SK-N-SH (cell line): Measurements from ENCODE around the gene CRELD2. TPM values are rescaled to one million over a fixed set of nuclear protein-coding genes. Genes with fewer than 3 reads are reported as not detected.

Source experiments
- CTCF ChIA-PET: fragments of 300-600, 350-600 bp; formaldehyde crosslinking; extraction: SDS; loops from one replicate; lab custom pipeline; 2021; lab: Yijun Ruan, JAX
- POLR2A ChIA-PET: fragments of 350-600 bp; sonication (Branson Sonifier 250); formaldehyde crosslinking; extraction: SDS; loops from one replicate; lab custom pipeline; 2020; ENCODE audit warnings: antibody characterized with exemption, inconsistent platforms; lab: Yijun Ruan, JAX
- DNase-seq: peaks from one replicate; pipeline ENCODE4 v3.0.0; 2012
- H2AFZ ChIP-seq: fragments of 200-600 bp; sonication (generic); 2 replicates; pipeline ENCODE4 v1.8.1; 2016; ENCODE audit warnings: antibody characterized with exemption, mild to moderate bottlenecking, low read depth
- H3F3A ChIP-seq: fragments of 200-600 bp; sonication (generic); replicated peaks from 2 replicates; pipeline ENCODE3; 2016; ENCODE audit warnings: antibody characterized with exemption, mild to moderate bottlenecking; ENCODE audit not compliant: insufficient read depth
- H3K27ac ChIP-seq, 2 experiments: fragments of 200-500 bp in 1 of 2; fragments of 200-600 bp in 1 of 2; sonication (Bioruptor generic) in 1 of 2; sonication (generic), shearing (Covaris generic) in 1 of 2; 2 replicates each; pipeline versions ENCODE4 v1.5.1 to v1.6.1; 2014 to 2016; ENCODE audit warnings: low read depth in 2 of 2, inconsistent platforms in 1 of 2, low read length in 1 of 2, mild to moderate bottlenecking in 1 of 2, mixed read lengths in 1 of 2
- H3K27me3 ChIP-seq: fragments of 200-600 bp; sonication (generic), shearing (Covaris generic); 2 replicates; pipeline ENCODE4 v1.6.1; 2016; ENCODE audit warnings: mixed run types; ENCODE audit not compliant: insufficient read depth
- H3K36me3 ChIP-seq, 2 experiments: fragments of 200-500 bp in 1 of 2; fragments of 200-600 bp in 1 of 2; sonication (Bioruptor generic) in 1 of 2; sonication (generic) in 1 of 2; replicated peaks in 1 of 2; 2 replicates each; pipeline versions ENCODE3 to v1.5.1; 2014 to 2016; ENCODE audit warnings: low read length in 1 of 2, mild to moderate bottlenecking in 1 of 2; ENCODE audit not compliant: insufficient read depth in 2 of 2, control insufficient read depth in 1 of 2
- H3K4me1 ChIP-seq, 2 experiments: fragments of 200-500 bp in 1 of 2; fragments of 200-600 bp in 1 of 2; sonication (Bioruptor generic) in 1 of 2; sonication (generic), shearing (Covaris generic) in 1 of 2; 2 replicates each; pipeline versions ENCODE4 v1.5.1 to v1.6.1; 2014 to 2016; ENCODE audit warnings: low read depth in 1 of 2, low read length in 1 of 2, mixed run types in 1 of 2; ENCODE audit not compliant: insufficient read depth in 2 of 2, control insufficient read depth in 1 of 2
- H3K4me2 ChIP-seq: fragments of 200-600 bp; sonication (generic), shearing (Covaris generic); 2 replicates; pipeline ENCODE4 v1.6.1; 2017; ENCODE audit warnings: mixed run types
- H3K4me3 ChIP-seq, 2 experiments: fragments of 200-500 bp in 1 of 2; fragments of 200-600 bp in 1 of 2; sonication (Bioruptor generic) in 1 of 2; sonication (generic), shearing (Covaris generic) in 1 of 2; 2 replicates each; pipeline versions ENCODE4 v1.5.1 to v1.8.1; 2014 to 2016; ENCODE audit warnings: low read depth in 2 of 2, inconsistent platforms in 1 of 2, low read length in 1 of 2, mild to moderate bottlenecking in 1 of 2, mixed read lengths in 1 of 2, moderate library complexity in 1 of 2
- H3K79me2 ChIP-seq: fragments of 200-600 bp; sonication (generic); 2 replicates; pipeline ENCODE4 v1.8.1; 2017; ENCODE audit warnings: mild to moderate bottlenecking; ENCODE audit not compliant: insufficient read depth
- H3K9ac ChIP-seq: fragments of 200-600 bp; sonication (generic); 2 replicates; pipeline ENCODE4 v1.6.1; 2017; ENCODE audit warnings: mixed run types
- H3K9me2 ChIP-seq: fragments of 200-600 bp; sonication (generic); 2 replicates; pipeline ENCODE4 v1.6.1; 2017; ENCODE audit warnings: mixed run types
- H3K9me3 ChIP-seq: fragments of 200-600 bp; sonication (generic); 2 replicates; pipeline ENCODE4 v1.6.1; 2017; ENCODE audit warnings: mixed run types, mild to moderate bottlenecking, moderate library complexity
- H4K20me1 ChIP-seq: fragments of 200-600 bp; sonication (generic); 2 replicates; pipeline ENCODE4 v1.6.1; 2017; ENCODE audit warnings: mild to moderate bottlenecking, mixed run types; ENCODE audit not compliant: insufficient read depth
- EP300 ChIP-seq, 2 experiments: IDR thresholded peaks; 2 replicates each; pipeline versions ENCODE4 v1.4.0 to v1.6.1; 2012; ENCODE audit warnings: borderline replicate concordance in 1 of 2, low read depth in 1 of 2, low read length in 1 of 2
- EZH2phosphoT487 ChIP-seq: fragments of 200-600 bp; sonication (generic); IDR thresholded peaks from 2 replicates; pipeline ENCODE4 v1.6.1; 2017; ENCODE audit warnings: low read depth, mixed run types, mild to moderate bottlenecking, antibody characterized with exemption, moderate library complexity, borderline replicate concordance
- FOXJ3 ChIP-seq: sonication (generic); formaldehyde crosslinking; IDR thresholded peaks from 2 replicates; pipeline ENCODE4 v1.5.1; 2020; ENCODE audit warnings: mild to moderate bottlenecking, missing genetic modification reagents
- GABPA ChIP-seq: IDR thresholded peaks from 2 replicates; pipeline ENCODE4 v1.4.0; 2012; ENCODE audit warnings: low read depth, mild to moderate bottlenecking
- GATA2 ChIP-seq: sonication (generic); formaldehyde crosslinking; IDR thresholded peaks from 2 replicates; pipeline ENCODE4 v1.5.0; 2020; ENCODE audit warnings: mild to moderate bottlenecking, missing genetic modification reagents
- IRF3 ChIP-seq: fragments of 150-350 bp; IDR thresholded peaks from 2 replicates; pipeline ENCODE4 v1.6.1; 2016; ENCODE audit warnings: mild to moderate bottlenecking, low read depth, low read length
- JUND ChIP-seq: IDR thresholded peaks from 2 replicates; pipeline ENCODE4 v1.4.0; 2012
- MAX ChIP-seq: IDR thresholded peaks from 2 replicates; pipeline ENCODE4 v1.4.0; 2012; ENCODE audit warnings: low read depth
- MEF2A ChIP-seq: IDR thresholded peaks from 2 replicates; pipeline ENCODE4 v1.4.0; 2012; ENCODE audit warnings: low read depth, borderline replicate concordance
- MXI1 ChIP-seq: IDR thresholded peaks from 2 replicates; pipeline ENCODE4 v1.6.1; 2012; ENCODE audit warnings: mild to moderate bottlenecking, low read depth, low read length, improper control_type of control experiment
- NRF1 ChIP-seq: IDR thresholded peaks from 2 replicates; pipeline ENCODE4 v1.6.1; 2012; ENCODE audit warnings: low read depth, mild to moderate bottlenecking, low read length
- RCOR1 ChIP-seq: fragments of 150-350 bp; IDR thresholded peaks from 2 replicates; pipeline ENCODE4 v1.6.1; 2017; ENCODE audit warnings: antibody characterized with exemption, low read length
- REST ChIP-seq: IDR thresholded peaks from 2 replicates; pipeline ENCODE4 v1.6.1; 2012; ENCODE audit warnings: mild to moderate bottlenecking, low read depth, low read length, moderate library complexity
- RXRA ChIP-seq: IDR thresholded peaks from 2 replicates; pipeline ENCODE4 v1.4.0; 2012; ENCODE audit warnings: low read depth, mild to moderate bottlenecking, borderline replicate concordance
- TAF1 ChIP-seq: IDR thresholded peaks from 2 replicates; pipeline ENCODE4 v1.6.1; 2012; ENCODE audit warnings: low read depth, mild to moderate bottlenecking, low read length, moderate library complexity, borderline replicate concordance
- TEAD4 ChIP-seq: IDR thresholded peaks from 2 replicates; pipeline ENCODE4 v1.4.0; 2012; ENCODE audit warnings: mild to moderate bottlenecking, borderline replicate concordance; ENCODE audit not compliant: insufficient read depth
- USF1 ChIP-seq: IDR thresholded peaks from 2 replicates; pipeline ENCODE4 v1.4.0; 2012; ENCODE audit warnings: low read depth, borderline replicate concordance
- YY1 ChIP-seq: IDR thresholded peaks from 2 replicates; pipeline ENCODE4 v1.4.0; 2012; ENCODE audit warnings: low read depth, mild to moderate bottlenecking
- ZBTB33 ChIP-seq: IDR thresholded peaks from 2 replicates; pipeline ENCODE4 v1.4.0; 2012; ENCODE audit warnings: low read depth, borderline replicate concordance
- WGBS: methylation state at CpG from one replicate; pipeline ENCODE4 v1.1.6; 2017; ENCODE audit warnings: low lambda C conversion rate; 5-methylcytosine and 5-hydroxymethylcytosine counted together
- polyA plus RNA-seq, 3 experiments: library from polyadenylated mRNA; depleted of rRNA; stranded (reverse); fragments of >200 nt; gene quantifications; 2 replicates each; pipeline ENCODE4 v1.2.3, GENCODE V29; 2012

The CRELD2 gene
- polyA plus RNA-seq, 1 of the 3 experiments (the other 2 are of a cell fraction), result 113 TPM

- TF ChIP-seq ZBTB33 (no peak), USF1 (no peak), FOXJ3 (CRISPR knock-in tag) (no peak), NRF1 (no peak), IRF3 (no peak)
These were observed 33.8 kb upstream of the CRELD2 start (continued) for GRCh38 chr22:49884503-49885260.

- H3K27ac ChIP-seq, result no peak overlapping the region
- CTCF ChIA-PET, result no interaction called here
- H3F3A ChIP-seq, result no peaks in the 10 kb centered on the region
- POLR2A ChIA-PET, result no interaction called here
- no peaks in the 10 kb centered on the region for H3K27me3 ChIP-seq
- no peaks in the 10 kb centered on the region; the same call in 1 of the 2 replicates for H3K9me3 ChIP-seq
- no peak overlapping the region for H2AFZ ChIP-seq
- no peak overlapping the region for H3K9ac ChIP-seq
- H3K4me3 ChIP-seq, result no peak overlapping the region
- peaks cover 89% of the 10 kb centered on the region for H3K79me2 ChIP-seq
- H3K36me3 ChIP-seq, result peaks cover 38 to 63% of the 10 kb centered on the region in 2 experiments
- H4K20me1 ChIP-seq, result peaks cover 24% of the 10 kb centered on the region
- H3K4me1 ChIP-seq, result no peaks in the 10 kb centered on the region; a peak in 1 of 4 replicates
- 99% methylated on average over 12 of the region's 17 CpGs for WGBS
- H3K4me2 ChIP-seq, result no peak overlapping the region
- DNase-seq, result no peak
- no peaks in the 10 kb centered on the region for H3K9me2 ChIP-seq
- no peak for TF ChIP-seq EP300 (IDR thresholded peaks at IDR 0.05; ENCODE audit: borderline replicate concordance in 1 of 2, low read depth in 1 of 2, low read length in 1 of 2)
- no peak for TF ChIP-seq REST
- no peak for TF ChIP-seq USF1
- TF ChIP-seq TAF1, result no peak
- no peak for TF ChIP-seq MEF2A
- no peak for TF ChIP-seq RXRA
- no peak for TF ChIP-seq JUND
- TF ChIP-seq MAX, result no peak
- TF ChIP-seq FOXJ3 (CRISPR knock-in tag), result no peak
- no peak for TF ChIP-seq RCOR1
- TF ChIP-seq MXI1, result no peak
- TF ChIP-seq EZH2phosphoT487, result no peak
- no peak for TF ChIP-seq YY1
- TF ChIP-seq ZBTB33, result no peak
- no peak for TF ChIP-seq GABPA
- no peak for TF ChIP-seq TEAD4
- no peak for TF ChIP-seq GATA2 (CRISPR knock-in tag)
These were observed 33.2 kb upstream of the CRELD2 start for GRCh38 chr22:49885281-49885680.
